IPS DF 19.7 (cell line): ENCODE data around the gene DPT.

Experiments used
- DNase-seq: peaks from one replicate; pipeline ENCODE4 v3.0.0-alpha.2; 2013; ENCODE audit warnings: low read depth, low spot score

The DPT gene

GRCh38 chr1:168664069-168664834 is 64.8 kb downstream of the DPT start:
- no peak for DNase-seq

GRCh38 chr1:168656485-168656884 is 72.5 kb downstream of the DPT start:
- no peak for DNase-seq

GRCh38 chr1:168654198-168654915 is 74.6 kb downstream of the DPT start:
- DNase-seq = no peak

- no peak for DNase-seq
Measured at GRCh38 chr1:168653567-168653966, 75.4 kb downstream of the DPT start.

GRCh38 chr1:168645721-168646120 is 83.3 kb downstream of the DPT start:
- no peak for DNase-seq
